Osteocyte (in vitro differentiated cells): ENCODE data around the gene PIK3CA. TPM values are rescaled to one million over a fixed set of nuclear protein-coding genes. Genes with fewer than 3 reads are reported as not detected.
"Not testable (repeated sequence)": the region's sequence is repeated elsewhere in the genome, so short reads cannot be mapped to it uniquely, and the experiment has no call there.

Experiments used
- DNase-seq: peaks from one replicate; pipeline ENCODE4 v3.0.0; 2021; ENCODE audit warnings: mixed read lengths; ENCODE audit not compliant: unreplicated experiment; ENCODE audit errors: extremely low spot score
- H3K27ac Mint-ChIP-seq: one replicate; pipeline ENCODE4 v1.8.0; 2021; ENCODE audit warnings: mild to moderate bottlenecking, mixed read lengths; ENCODE audit not compliant: unreplicated experiment
- H3K27me3 Mint-ChIP-seq: one replicate; pipeline ENCODE4 v1.8.0; 2021; ENCODE audit warnings: mixed read lengths; ENCODE audit not compliant: unreplicated experiment
- H3K36me3 Mint-ChIP-seq: one replicate; pipeline ENCODE4 v1.8.0; 2021; ENCODE audit warnings: mixed read lengths; ENCODE audit not compliant: unreplicated experiment
- H3K4me1 Mint-ChIP-seq: one replicate; pipeline ENCODE4 v1.8.0; 2021; ENCODE audit warnings: mixed read lengths; ENCODE audit not compliant: unreplicated experiment
- H3K4me3 Mint-ChIP-seq: one replicate; pipeline ENCODE4 v1.8.0; 2021; ENCODE audit warnings: mild to moderate bottlenecking, moderate library complexity, mixed read lengths; ENCODE audit not compliant: unreplicated experiment
- H3K9me3 Mint-ChIP-seq: one replicate; pipeline ENCODE4 v1.8.0; 2021; ENCODE audit warnings: mixed read lengths; ENCODE audit not compliant: unreplicated experiment
- total RNA-seq: library from RNA; stranded (reverse); gene quantifications from 2 replicates; pipeline ENCODE4 v1.2.1, GENCODE V29; 2021
- TF ChIP-seq, protein P1 (sequence below): fragments of 200-600 bp; sonication (generic); IDR thresholded peaks from 2 replicates; pipeline ENCODE4 v1.5.0; 2021; ENCODE audit warnings: antibody characterized with exemption, mild to moderate bottlenecking, moderate library complexity

PIK3CA gene
- total RNA-seq, 1 donor from 2014 or later, result 48.1 TPM

DNA sequence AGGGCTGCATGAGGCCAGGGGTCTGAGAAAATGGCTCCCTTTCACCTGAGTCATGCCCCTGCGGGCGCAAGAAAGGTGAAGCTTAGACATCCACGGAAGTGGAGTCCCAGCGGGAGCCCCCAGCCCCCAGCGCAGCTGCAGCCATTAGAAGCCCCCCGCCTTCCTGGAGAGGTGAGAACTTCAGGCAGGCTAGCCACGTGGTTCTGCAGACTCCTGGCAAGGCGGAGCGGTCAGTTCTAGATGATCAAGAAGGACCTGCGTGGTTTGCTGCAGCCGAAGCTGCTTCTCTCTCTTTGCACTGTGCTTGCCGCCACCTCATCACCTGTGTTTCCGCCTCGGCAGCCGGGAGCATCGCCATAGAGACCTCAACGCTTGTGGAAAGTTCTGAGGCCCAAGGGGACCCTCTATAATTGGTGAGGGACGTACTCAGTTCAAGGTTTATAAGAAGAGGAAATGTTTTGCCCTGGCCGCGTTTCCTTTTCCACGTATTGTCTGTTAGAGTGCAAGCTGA lies 118.6 kb downstream of the PIK3CA start:
- Mint-ChIP-seq H3K4me1 (no peaks in the 10 kb centered on the region), H3K27me3 (peaks cover 8% of the 10 kb centered on the region), H3K36me3 (no peaks in the 10 kb centered on the region), H3K4me3 (no peak overlapping the region), H3K9me3 (no peaks in the 10 kb centered on the region), H3K27ac (no peak overlapping the region)
- no peak for DNase-seq
- TF ChIP-seq, protein P1, sequence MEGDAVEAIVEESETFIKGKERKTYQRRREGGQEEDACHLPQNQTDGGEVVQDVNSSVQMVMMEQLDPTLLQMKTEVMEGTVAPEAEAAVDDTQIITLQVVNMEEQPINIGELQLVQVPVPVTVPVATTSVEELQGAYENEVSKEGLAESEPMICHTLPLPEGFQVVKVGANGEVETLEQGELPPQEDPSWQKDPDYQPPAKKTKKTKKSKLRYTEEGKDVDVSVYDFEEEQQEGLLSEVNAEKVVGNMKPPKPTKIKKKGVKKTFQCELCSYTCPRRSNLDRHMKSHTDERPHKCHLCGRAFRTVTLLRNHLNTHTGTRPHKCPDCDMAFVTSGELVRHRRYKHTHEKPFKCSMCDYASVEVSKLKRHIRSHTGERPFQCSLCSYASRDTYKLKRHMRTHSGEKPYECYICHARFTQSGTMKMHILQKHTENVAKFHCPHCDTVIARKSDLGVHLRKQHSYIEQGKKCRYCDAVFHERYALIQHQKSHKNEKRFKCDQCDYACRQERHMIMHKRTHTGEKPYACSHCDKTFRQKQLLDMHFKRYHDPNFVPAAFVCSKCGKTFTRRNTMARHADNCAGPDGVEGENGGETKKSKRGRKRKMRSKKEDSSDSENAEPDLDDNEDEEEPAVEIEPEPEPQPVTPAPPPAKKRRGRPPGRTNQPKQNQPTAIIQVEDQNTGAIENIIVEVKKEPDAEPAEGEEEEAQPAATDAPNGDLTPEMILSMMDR, result no peak

DNA sequence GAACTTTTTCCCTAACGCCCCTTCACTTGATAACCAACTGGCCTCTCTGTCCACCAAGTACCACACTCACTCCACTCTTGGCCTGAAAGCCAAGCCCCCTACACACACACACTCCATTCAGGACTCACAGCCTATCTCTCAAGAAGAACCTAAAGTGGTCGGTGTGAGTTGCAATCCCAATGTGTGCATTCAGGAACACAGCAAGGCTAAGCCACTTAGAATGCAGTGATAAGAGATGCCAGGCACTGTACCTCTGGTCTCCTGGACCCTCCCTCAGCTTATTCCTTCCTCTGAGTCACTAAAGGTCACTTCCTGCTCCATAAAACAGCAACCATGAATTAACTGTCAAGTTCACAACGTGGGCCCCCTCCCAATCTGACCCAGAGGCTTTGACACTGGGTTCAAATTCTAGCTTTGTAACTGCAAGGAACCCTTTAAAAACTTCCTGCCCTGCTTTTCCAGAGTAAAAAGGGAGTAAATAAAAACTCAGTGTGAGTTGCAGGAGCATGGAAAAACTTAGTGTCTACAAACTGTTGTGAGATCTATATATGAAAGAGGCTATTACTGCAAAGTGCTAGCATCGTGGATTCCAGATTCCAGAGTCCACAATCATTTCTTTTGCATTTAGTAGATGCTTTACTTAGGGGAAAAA lies 120.4 kb downstream of the PIK3CA start:
- Mint-ChIP-seq H3K27me3 (peaks cover 8% of the 10 kb centered on the region), H3K36me3 (no peaks in the 10 kb centered on the region), H3K4me1 (no peaks in the 10 kb centered on the region), H3K9me3 (no peaks in the 10 kb centered on the region), H3K4me3 (no peak overlapping the region), H3K27ac (no peak overlapping the region)
- DNase-seq, result no peak
- TF ChIP-seq, protein P1, result no peak

DNA sequence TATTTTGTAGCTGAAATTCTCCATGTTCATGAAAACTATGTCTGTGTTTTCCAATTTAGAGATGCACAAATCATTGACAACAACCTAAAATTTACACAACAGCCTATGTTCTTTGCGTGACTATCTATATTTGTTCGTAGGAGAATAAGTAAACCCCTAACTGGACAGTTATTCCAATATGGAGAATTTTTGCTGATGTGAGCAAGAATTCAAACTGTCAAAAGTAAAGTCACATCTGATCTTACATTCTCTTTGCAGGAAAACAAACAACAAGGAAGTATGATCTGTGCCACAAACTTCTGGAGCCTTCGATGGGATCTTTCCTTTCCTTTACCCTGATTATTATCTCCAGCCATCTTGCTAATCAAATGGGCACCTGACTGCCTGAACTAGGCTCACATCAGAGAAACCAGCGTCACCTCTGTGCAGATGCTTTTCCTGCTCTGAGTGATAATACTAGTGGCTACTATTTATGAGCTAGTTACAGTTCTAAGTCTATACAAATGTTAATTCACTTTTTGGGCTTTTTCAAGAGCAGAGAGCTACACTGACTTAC lies 121.1 kb downstream of the PIK3CA start:
- Mint-ChIP-seq H3K4me3 (no peak overlapping the region), H3K27ac (no peak overlapping the region), H3K4me1 (no peaks in the 10 kb centered on the region), H3K27me3 (peaks cover 8% of the 10 kb centered on the region), H3K9me3 (no peaks in the 10 kb centered on the region), H3K36me3 (no peaks in the 10 kb centered on the region)
- TF ChIP-seq, protein P1, result no peak
- no peak for DNase-seq

DNA sequence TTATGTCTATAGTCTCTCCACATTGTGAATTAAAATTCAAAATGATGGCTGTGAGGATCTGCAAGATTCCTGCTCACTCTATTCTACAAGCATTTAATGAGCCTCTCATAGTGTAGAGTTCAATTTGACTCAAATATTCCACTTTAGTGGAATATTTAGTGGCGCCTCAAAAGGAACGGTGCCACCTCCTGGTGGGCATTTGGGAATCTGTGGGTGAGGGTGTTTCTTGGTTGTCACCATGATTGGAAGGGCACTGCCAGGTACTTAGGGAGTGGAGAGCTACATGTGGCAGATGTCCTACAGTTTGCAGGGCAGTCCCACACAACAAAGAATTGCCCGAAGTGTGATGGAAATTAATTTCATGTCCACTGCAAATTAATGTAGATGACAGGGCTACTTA lies 124.2 kb downstream of the PIK3CA start:
- H3K9me3 Mint-ChIP-seq, result no peaks in the 10 kb centered on the region
- H3K4me3 Mint-ChIP-seq, result no peak overlapping the region
- no peaks in the 10 kb centered on the region for H3K36me3 Mint-ChIP-seq
- H3K27me3 Mint-ChIP-seq, result peaks cover 10% of the 10 kb centered on the region
- no peak overlapping the region for H3K27ac Mint-ChIP-seq
- no peak for DNase-seq
- H3K4me1 Mint-ChIP-seq, result no peaks in the 10 kb centered on the region
- TF ChIP-seq, protein P1, result peak; percentile 59

DNA sequence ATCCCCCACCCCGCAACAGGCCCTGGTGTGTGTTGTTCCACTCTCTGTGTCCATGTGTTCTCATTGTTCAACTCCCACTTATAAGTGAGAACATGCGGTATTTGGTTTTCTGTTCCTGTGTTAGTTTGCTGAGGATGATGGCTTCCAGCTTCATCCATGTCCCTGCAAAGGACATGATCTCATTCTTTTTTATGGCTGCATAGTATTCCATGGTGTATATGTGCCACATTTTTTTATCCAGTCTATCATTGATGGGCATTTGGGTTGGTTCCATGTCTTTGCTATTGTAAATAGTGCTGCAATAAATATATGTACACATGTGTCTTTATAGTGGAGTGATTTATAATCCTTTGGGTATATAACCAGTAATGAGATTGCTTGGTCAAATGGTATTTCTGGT lies 126.3 kb downstream of the PIK3CA start:
- H3K27me3 Mint-ChIP-seq, H3K4me1 Mint-ChIP-seq, H3K36me3 Mint-ChIP-seq, H3K9me3 Mint-ChIP-seq, DNase-seq, H3K4me3 Mint-ChIP-seq, H3K27ac Mint-ChIP-seq: not testable (repeated sequence)
